Endothelial cell of umbilical vein (primary cell): ENCODE results near the gene GTF2IRD1. TPM values are rescaled to one million over a fixed set of nuclear protein-coding genes. Genes with fewer than 3 reads are reported as not detected.
"Not testable (repeated sequence)": the region's sequence is repeated elsewhere in the genome, so short reads cannot be mapped to it uniquely, and the experiment has no call there.

Source experiments
- BruUV-seq: library from RNA; stranded (reverse); fragments of 400-500 nt; replicated peaks from 2 replicates; lab custom pipeline; 2021; lab: Mats Ljungman, UMichigan
- CTCF ChIA-PET: fragments of 300-600, 350-600 bp; sonication (Branson Sonifier 250); formaldehyde crosslinking; loops from one replicate; lab custom pipeline; 2021; ENCODE audit warnings: antibody characterized with exemption, inconsistent platforms; lab: Charles Lee
- POLR2A ChIA-PET: fragments of 300-600, 350-600 bp; sonication (Branson Sonifier 250); formaldehyde crosslinking; loops from one replicate; lab custom pipeline; 2021; ENCODE audit warnings: antibody characterized with exemption, inconsistent platforms; lab: Charles Lee
- DNase-seq: peaks from one replicate; pipeline ENCODE4 v3.0.0-alpha.2; 2011; ENCODE audit warnings: low read depth, low spot score
- FAIRE-seq: peaks from 2 replicates; lab custom pipeline; 2011; peaks lifted over from hg19 to GRCh38; lab: Jason Lieb, UNC
- H2AFZ ChIP-seq: 2 replicates; pipeline ENCODE4 v1.6.0; 2012; ENCODE audit warnings: low read depth, low read length, control low read depth, inconsistent platforms
- H3K27ac ChIP-seq: 2 replicates; pipeline ENCODE4 v1.5.1; 2011; ENCODE audit warnings: low read depth, mild to moderate bottlenecking, control low read depth, low read length, moderate library complexity; ENCODE audit not compliant: insufficient read depth
- H3K27me3 ChIP-seq, 2 experiments: 2 replicates each; pipeline versions ENCODE4 v1.6.0 to v1.6.1; 2011; ENCODE audit warnings: low read length in 2 of 2, mixed read lengths in 1 of 2; ENCODE audit not compliant: control insufficient read depth in 2 of 2, insufficient read depth in 2 of 2
- H3K36me3 ChIP-seq, 2 experiments: 2 replicates in 1 of 2; 3 replicates in 1 of 2; pipeline ENCODE4 v1.5.1; 2011; ENCODE audit warnings: low read length in 2 of 2, mild to moderate bottlenecking in 1 of 2, moderate library complexity in 1 of 2; ENCODE audit not compliant: control insufficient read depth in 2 of 2, insufficient read depth in 2 of 2; ENCODE audit errors: extremely low read depth in 1 of 2
- H3K4me1 ChIP-seq: 3 replicates; pipeline ENCODE4 v1.5.1; 2011; ENCODE audit warnings: mild to moderate bottlenecking, low read length; ENCODE audit not compliant: control insufficient read depth, insufficient read depth; ENCODE audit errors: extremely low read depth
- H3K4me2 ChIP-seq: 2 replicates; pipeline ENCODE4 v1.6.1; 2011; ENCODE audit warnings: low read length, control low read depth, mixed read lengths; ENCODE audit not compliant: insufficient read depth
- H3K4me3 ChIP-seq, 3 experiments: fragments of 200-600 bp in 1 of 3; sonication (generic), shearing (Covaris generic) in 1 of 3; replicated peaks in 1 of 3; 2 replicates each; pipeline ENCODE4 v1.5.1; 2011 to 2016; ENCODE audit warnings: control low read depth in 3 of 3, low read length in 3 of 3, mild to moderate bottlenecking in 2 of 3, inconsistent platforms in 1 of 3, low read depth in 1 of 3, moderate library complexity in 1 of 3; ENCODE audit not compliant: insufficient read depth in 1 of 3
- H3K79me2 ChIP-seq: 2 replicates; pipeline ENCODE4 v1.6.0; 2012; ENCODE audit warnings: low read length, inconsistent platforms; ENCODE audit not compliant: control insufficient read depth, insufficient read depth
- H3K9ac ChIP-seq: replicated peaks from 2 replicates; pipeline ENCODE3; 2011; ENCODE audit warnings: low read length, control low read depth; ENCODE audit not compliant: insufficient read depth; ENCODE audit errors: extremely low read depth
- H3K9me1 ChIP-seq: replicated peaks from 3 replicates; pipeline ENCODE4 v1.6.0; 2011; ENCODE audit warnings: mild to moderate bottlenecking, low read length; ENCODE audit not compliant: control insufficient read depth, insufficient read depth; ENCODE audit errors: extremely low read depth
- H3K9me3 ChIP-seq: replicated peaks from 2 replicates; pipeline ENCODE4 v1.5.1; 2012; ENCODE audit warnings: low read length, inconsistent platforms; ENCODE audit not compliant: control insufficient read depth, insufficient read depth
- H4K20me1 ChIP-seq: replicated peaks from 2 replicates; pipeline ENCODE3; 2011; ENCODE audit warnings: mild to moderate bottlenecking, low read length; ENCODE audit not compliant: control insufficient read depth, insufficient read depth; ENCODE audit errors: extremely low read depth
- CTCF ChIP-seq, 2 donors: IDR thresholded peaks; 1 replicate in 1 of 2; 2 replicates in 1 of 2; pipeline ENCODE4 v1.5.1; 2011; ENCODE audit warnings: low read length in 2 of 2, mild to moderate bottlenecking in 2 of 2, moderate library complexity in 2 of 2, control low read depth in 1 of 2, inconsistent platforms in 1 of 2, low read depth in 1 of 2; ENCODE audit not compliant: insufficient read depth in 1 of 2; ENCODE audit errors: extremely low read depth in 1 of 2
- EZH2 ChIP-seq: IDR thresholded peaks from 2 replicates; pipeline ENCODE4 v1.6.1; 2012; ENCODE audit warnings: borderline replicate concordance, low read depth, mild to moderate bottlenecking, moderate library complexity, low read length, inconsistent platforms; ENCODE audit not compliant: severe bottlenecking
- FOS ChIP-seq: IDR thresholded peaks from 2 replicates; pipeline ENCODE4 v1.6.1; 2011; ENCODE audit warnings: mild to moderate bottlenecking, low read length, moderate library complexity, borderline replicate concordance; ENCODE audit not compliant: insufficient read depth
- GATA2 ChIP-seq: IDR thresholded peaks from 2 replicates; pipeline ENCODE4 v1.7.0; 2011; ENCODE audit warnings: low read depth, mild to moderate bottlenecking, moderate library complexity, mixed read lengths, low read length; ENCODE audit not compliant: insufficient read length, insufficient read depth
- JUN ChIP-seq: IDR thresholded peaks from 2 replicates; pipeline ENCODE4 v1.6.1; 2011; ENCODE audit warnings: borderline replicate concordance, low read depth; ENCODE audit not compliant: insufficient read length, insufficient read depth
- MAX ChIP-seq: IDR thresholded peaks from 2 replicates; pipeline ENCODE4 v1.6.1; 2011; ENCODE audit not compliant: insufficient read depth, insufficient read length
- POLR2A ChIP-seq: IDR thresholded peaks from 2 replicates; pipeline ENCODE4 v1.6.1; 2012; ENCODE audit warnings: low read depth, mild to moderate bottlenecking, control low read depth, low read length
- POLR2AphosphoS5 ChIP-seq: IDR thresholded peaks from 2 replicates; pipeline ENCODE4 v1.6.1; 2012; ENCODE audit warnings: low read depth, mild to moderate bottlenecking, control low read depth, low read length, moderate library complexity; ENCODE audit not compliant: insufficient read depth
- dilution Hi-C: fragments of 300-500 bp; cut with MboI; formaldehyde crosslinking; loops from one replicate; pipeline ENCODE4 v1.15.0; 2019; ENCODE audit warnings: low sequenced_read_pairs; ENCODE audit not compliant: extremely low pct_ligation_motif_present
- intact Hi-C: fragments of 100-400 bp; cut with micrococcal nuclease; formaldehyde crosslinking; loops from one replicate; pipeline ENCODE4 v1.10.0; 2022
- polyA plus RNA-seq, 4 experiments: library from polyadenylated mRNA; depleted of rRNA in 3 of 4; stranded (reverse) in 3 of 4; unstranded in 1 of 4; fragments of >200 nt; gene quantifications; 2 replicates each; pipeline versions ENCODE4 v1.2.1 to v1.2.3, GENCODE V29; 2011 to 2012; ENCODE audit warnings: missing spikeins in 1 of 4
- total RNA-seq: library from RNA; stranded (reverse); gene quantifications from 2 replicates; pipeline ENCODE4 v1.2.3, GENCODE V29; 2021

The GTF2IRD1 gene
- total and polyA plus RNA-seq, 2 donors (not counting 3 experiments of a cell fraction or from before 2014, with no cell fraction given) = 14.2 to 24.2 TPM

GRCh38 chr7:74439541-74439940 is 14.2 kb upstream of the GTF2IRD1 start:
- no peak overlapping the region for H3K4me3 ChIP-seq
- H3K9me3 ChIP-seq = no peaks in the 10 kb centered on the region
- dilution Hi-C loops (no loop called here), intact Hi-C loops (no loop called here)
- DNase-seq = no peak
- FAIRE-seq = no peak
- H2AFZ ChIP-seq = no peak overlapping the region
- no peak overlapping the region for H3K9ac ChIP-seq
- H3K79me2 ChIP-seq = no peaks in the 10 kb centered on the region
- H3K27ac ChIP-seq = no peak overlapping the region
- no peak overlapping the region for H3K4me2 ChIP-seq
- H3K4me1 ChIP-seq = no peaks in the 10 kb centered on the region
- no peaks in the 10 kb centered on the region for H4K20me1 ChIP-seq
- TF ChIP-seq POLR2A (no peak), JUN (no peak), MAX (no peak), CTCF (IDR thresholded peaks at IDR 0.05; ENCODE audit: extremely low read depth in 1 of 2, insufficient read depth in 1 of 2, low read depth in 1 of 2, low read length in 2 of 2) (no peak), EZH2 (no peak), POLR2AphosphoS5 (no peak), FOS (no peak), GATA2 (no peak)
- no peaks in the 10 kb centered on the region for H3K27me3 ChIP-seq
- ChIA-PET CTCF (interaction anchor here (0.8 to 2.8 kb wide), 4 partner anchors 10 to 39 kb away, joined by 3 to 12 read pairs (median 4); no protein-coding TSS in a partner anchor), POLR2A (interaction anchor here (0.7 kb wide), 1 partner anchor 70 kb away, joined by 6 read pairs; no protein-coding TSS in a partner anchor)
- no peaks in the 10 kb centered on the region for H3K36me3 ChIP-seq
- no peaks in the 10 kb centered on the region for H3K9me1 ChIP-seq
- no TSS peak for BruUV-seq

- not testable (repeated sequence) for H2AFZ ChIP-seq
- CTCF ChIA-PET = interaction anchor here (0.8 to 2.8 kb wide), 5 partner anchors 9 to 127 kb away, joined by 3 to 12 read pairs (median 4); no protein-coding TSS in a partner anchor
Measured at GRCh38 chr7:74440143-74440542, 13.6 kb upstream of the GTF2IRD1 start.

More at GRCh38 chr7:74440143-74440542, 13.6 kb upstream of the GTF2IRD1 start:
- DNase-seq, H3K9me1 ChIP-seq, H3K4me3 ChIP-seq, FAIRE-seq, H4K20me1 ChIP-seq, H3K27me3 ChIP-seq, H3K79me2 ChIP-seq, BruUV-seq, intact Hi-C loops, H3K4me2 ChIP-seq, H3K9me3 ChIP-seq, H3K27ac ChIP-seq, H3K9ac ChIP-seq, dilution Hi-C loops, H3K4me1 ChIP-seq, H3K36me3 ChIP-seq: not testable (repeated sequence)
- POLR2A ChIA-PET = interaction anchor here (0.7 kb wide), 1 partner anchor 70 kb away, joined by 6 read pairs; no protein-coding TSS in a partner anchor
